Lung (tissue), 12 donors: Measurements from ENCODE around the gene PRDM16. TPM values are rescaled to one million over a fixed set of nuclear protein-coding genes. Genes with fewer than 3 reads are reported as not detected.
A peak's percentile ranks its signal among the peaks of the same experiment; 100 is the strongest.

Experiments
- ATAC-seq: fragments of 200-7000 bp; cut with Tn5 transposase; one replicate; pipeline ENCODE4 v1.9.1; 2020; ENCODE audit warnings: moderate number of reproducible peaks; ENCODE audit not compliant: insufficient read depth, low FRiP score
- DNase-seq, 3 donors: peaks; one replicate each; pipeline ENCODE4 v3.0.0-alpha.2; 2013 to 2017
- H3K27ac ChIP-seq, 2 donors: one replicate each; pipeline ENCODE4 v1.5.1; 2013; ENCODE audit warnings: mild to moderate bottlenecking in 2 of 2, moderate library complexity in 2 of 2, control low read depth in 1 of 2, inconsistent platforms in 1 of 2, low read depth in 1 of 2, low read length in 1 of 2
- H3K27me3 ChIP-seq, 3 donors: one replicate each; pipeline ENCODE4 v1.5.1; 2013; ENCODE audit warnings: low read length in 2 of 3; ENCODE audit not compliant: control insufficient read depth in 3 of 3, insufficient read depth in 3 of 3
- H3K36me3 ChIP-seq, 4 donors: one replicate each; pipeline ENCODE4 v1.5.1; 2013; ENCODE audit warnings: low read length in 4 of 4, mild to moderate bottlenecking in 1 of 4, moderate library complexity in 1 of 4; ENCODE audit not compliant: control insufficient read depth in 4 of 4, insufficient read depth in 4 of 4
- H3K4me1 ChIP-seq, 5 donors: one replicate each; pipeline ENCODE4 v1.5.1; 2013; ENCODE audit warnings: low read length in 5 of 5, mild to moderate bottlenecking in 2 of 5, moderate library complexity in 1 of 5; ENCODE audit not compliant: control insufficient read depth in 5 of 5, insufficient read depth in 5 of 5
- H3K4me3 ChIP-seq: one replicate; pipeline ENCODE4 v1.5.1; 2013; ENCODE audit warnings: mild to moderate bottlenecking, control low read depth, moderate library complexity
- H3K9ac ChIP-seq, 2 donors: one replicate each; pipeline ENCODE4 v1.5.1; 2013; ENCODE audit warnings: low read length in 2 of 2, control low read depth in 1 of 2; ENCODE audit not compliant: insufficient read depth in 1 of 2
- H3K9me3 ChIP-seq, 4 donors: one replicate each; pipeline ENCODE4 v1.5.1; 2013; ENCODE audit warnings: low read length in 3 of 4, mild to moderate bottlenecking in 1 of 4, moderate library complexity in 1 of 4; ENCODE audit not compliant: control insufficient read depth in 4 of 4, insufficient read depth in 3 of 4
- WGBS, 2 donors: extraction: QIAGEN DNeasy Blood & Tissue Kit; methylation state at CpG; one replicate each; pipeline ENCODE4 v1.1.7; 2013; 5-methylcytosine and 5-hydroxymethylcytosine counted together
- polyA plus RNA-seq, 2 donors: library from polyadenylated mRNA; stranded (reverse); fragments of 200-250 nt; gene quantifications; one replicate each; pipeline ENCODE4 v1.2.1, GENCODE V29; 2013
- total RNA-seq, 2 donors: library from RNA; depleted of rRNA in 1 of 2; stranded (reverse); fragments of >200 nt in 1 of 2; gene quantifications; one replicate each; pipeline ENCODE4 v1.2.1, GENCODE V29; 2014 to 2021
- TF ChIP-seq, protein P1 (sequence below): IDR thresholded peaks from 2 replicates; pipeline ENCODE4 v1.5.1; 2012; ENCODE audit warnings: mild to moderate bottlenecking; ENCODE audit errors: control extremely low read depth, extremely low read depth
- donor health status: control.
- donor health status: control.
- donor health status: Bipolar disorder and iron deficiency.
- donor health status: healthy.
- donor health status: DM: yes; HTN: yes; CAD: no.

Gene PRDM16
- total and polyA plus RNA-seq, 4 donors = 2.4 to 36.5 (median 13.1) TPM

DNA sequence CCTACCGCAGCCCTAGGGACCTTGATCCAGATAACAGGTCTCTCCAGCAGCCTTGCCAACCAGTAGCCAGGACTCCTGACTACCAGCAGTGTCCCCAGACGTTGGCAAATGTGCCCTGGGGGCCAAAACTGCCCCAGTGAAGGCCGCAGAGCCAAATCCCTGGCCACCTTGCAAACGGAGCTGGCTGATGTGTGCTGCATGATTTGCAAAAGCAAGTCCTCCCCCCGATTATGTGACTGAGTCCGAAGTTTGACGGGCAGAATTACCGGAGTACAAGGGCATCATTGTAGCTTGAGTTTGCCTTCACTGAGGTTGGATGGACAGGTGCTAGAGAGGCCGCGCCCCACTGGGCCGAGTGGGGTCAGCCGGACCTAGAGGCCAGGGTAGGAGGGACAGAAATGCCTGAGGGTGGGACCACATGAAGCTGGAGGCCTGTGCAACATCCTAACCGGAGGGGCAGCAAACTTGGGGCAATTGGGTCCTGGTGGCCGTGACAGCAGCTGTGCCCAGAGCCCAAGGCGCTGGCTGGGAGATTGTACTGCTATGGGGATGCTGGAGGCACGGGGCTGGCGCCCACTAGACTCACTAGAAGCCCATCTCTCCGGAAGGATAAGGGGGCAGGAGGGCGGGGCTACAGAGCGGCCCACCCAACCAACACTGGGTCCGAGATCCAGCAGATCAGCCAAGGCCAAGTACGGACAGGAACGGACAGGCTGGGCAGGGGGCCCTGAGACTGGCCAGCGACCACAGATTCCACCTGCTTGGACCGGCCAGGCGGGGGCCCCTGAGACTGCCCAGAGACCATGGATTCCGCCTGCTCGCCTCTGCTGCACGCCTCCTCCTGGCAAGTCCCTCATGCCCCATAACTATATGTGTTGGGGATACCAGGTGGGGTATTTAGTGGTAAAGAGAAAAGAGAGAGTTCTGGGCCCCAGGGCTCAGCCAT is 388.2 kb downstream of the PRDM16 start:
- Histone ChIP-seq H3K9ac (no peak overlapping the region), H3K4me3 (no peak overlapping the region), H3K27ac (peak overlapping the region in 1 of 2 donors; percentile 15), H3K4me1 (peaks cover 0 to 17% (median 7%) of the 10 kb centered on the region in 5 donors), H3K27me3 (peaks cover 0 to 3% (median 0%) of the 10 kb centered on the region in 3 donors), H3K9me3 (no peaks in the 10 kb centered on the region), H3K36me3 (no peaks in the 10 kb centered on the region)
- TF ChIP-seq, protein P1, sequence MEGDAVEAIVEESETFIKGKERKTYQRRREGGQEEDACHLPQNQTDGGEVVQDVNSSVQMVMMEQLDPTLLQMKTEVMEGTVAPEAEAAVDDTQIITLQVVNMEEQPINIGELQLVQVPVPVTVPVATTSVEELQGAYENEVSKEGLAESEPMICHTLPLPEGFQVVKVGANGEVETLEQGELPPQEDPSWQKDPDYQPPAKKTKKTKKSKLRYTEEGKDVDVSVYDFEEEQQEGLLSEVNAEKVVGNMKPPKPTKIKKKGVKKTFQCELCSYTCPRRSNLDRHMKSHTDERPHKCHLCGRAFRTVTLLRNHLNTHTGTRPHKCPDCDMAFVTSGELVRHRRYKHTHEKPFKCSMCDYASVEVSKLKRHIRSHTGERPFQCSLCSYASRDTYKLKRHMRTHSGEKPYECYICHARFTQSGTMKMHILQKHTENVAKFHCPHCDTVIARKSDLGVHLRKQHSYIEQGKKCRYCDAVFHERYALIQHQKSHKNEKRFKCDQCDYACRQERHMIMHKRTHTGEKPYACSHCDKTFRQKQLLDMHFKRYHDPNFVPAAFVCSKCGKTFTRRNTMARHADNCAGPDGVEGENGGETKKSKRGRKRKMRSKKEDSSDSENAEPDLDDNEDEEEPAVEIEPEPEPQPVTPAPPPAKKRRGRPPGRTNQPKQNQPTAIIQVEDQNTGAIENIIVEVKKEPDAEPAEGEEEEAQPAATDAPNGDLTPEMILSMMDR = no peak
- 86 to 88% methylated on average over 27 to 29 of the region's 29 CpGs for WGBS, 2 donors
- ATAC-seq (no peak), DNase-seq (no peak)

DNA sequence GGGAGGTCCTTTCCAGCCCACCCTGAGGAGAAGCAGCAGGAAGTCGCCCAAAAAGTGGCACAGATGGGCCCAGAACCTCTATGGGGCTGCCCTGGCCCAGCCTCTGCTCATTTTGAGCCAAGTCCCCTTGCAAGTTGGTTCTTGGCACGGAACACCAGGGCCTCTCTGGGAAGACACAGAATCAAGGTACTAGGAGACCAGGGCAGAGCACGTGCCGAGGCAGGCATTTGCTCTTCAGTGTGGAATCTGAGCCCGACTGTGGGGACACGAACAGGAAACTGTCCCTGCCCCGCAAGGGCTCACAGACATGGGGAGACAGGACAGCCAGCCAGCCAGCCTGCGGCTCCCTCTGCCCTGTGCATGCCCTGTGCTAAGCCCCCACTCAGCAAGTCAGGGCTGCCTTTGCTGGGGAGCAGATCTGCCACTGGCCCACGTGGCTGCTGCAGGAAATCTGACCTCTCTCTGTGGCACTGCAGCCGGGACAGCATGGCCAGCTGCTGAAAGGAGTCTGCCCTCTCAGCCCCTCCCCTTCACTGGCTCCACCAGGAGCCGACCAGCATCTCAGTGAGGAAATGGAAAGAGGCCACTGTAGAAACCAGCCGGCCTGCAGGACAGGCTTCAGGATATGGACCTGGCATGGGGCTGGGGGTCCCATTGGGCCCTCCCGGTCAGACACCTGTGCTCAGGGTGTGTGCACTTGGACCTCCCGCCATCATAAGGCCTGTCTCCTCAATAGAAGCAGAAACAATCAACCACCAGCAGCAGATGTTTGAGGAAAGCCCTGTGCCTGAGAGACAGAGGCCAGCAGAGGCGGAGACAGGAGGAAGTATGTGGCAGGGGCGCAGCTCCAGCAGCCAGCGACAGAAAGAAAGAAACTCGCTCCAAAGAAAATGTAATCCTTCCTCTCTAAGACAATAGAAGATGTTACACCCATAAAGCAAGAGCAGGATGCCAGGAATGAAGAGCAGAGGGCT is 389.2 kb downstream of the PRDM16 start:
- Histone ChIP-seq H3K27me3 (peaks cover 0 to 3% (median 0%) of the 10 kb centered on the region in 3 donors), H3K9ac (no peak overlapping the region), H3K9me3 (no peaks in the 10 kb centered on the region), H3K4me1 (peaks cover 0 to 17% (median 7%) of the 10 kb centered on the region in 5 donors), H3K4me3 (no peak overlapping the region), H3K27ac (no peak overlapping the region), H3K36me3 (no peaks in the 10 kb centered on the region)
- ATAC-seq (no peak), DNase-seq (peak in 1 of 3 donors; percentile 11)
- TF ChIP-seq, protein P1 = no peak
- WGBS, 2 donors = 41 to 43% methylated on average over 18 of the region's 18 CpGs

- H3K36me3 ChIP-seq = no peaks in the 10 kb centered on the region
- ATAC-seq = no peak
- TF ChIP-seq, protein P1 = no peak
- peak in 1 of 3 donors; percentile 12 for DNase-seq
- H3K9me3 ChIP-seq = no peaks in the 10 kb centered on the region
- no peak overlapping the region for H3K9ac ChIP-seq
- H3K4me1 ChIP-seq = peaks cover 0 to 14% (median 4%) of the 10 kb centered on the region in 5 donors
- H3K4me3 ChIP-seq = no peak overlapping the region
- H3K27me3 ChIP-seq = no peaks in the 10 kb centered on the region
- no peak overlapping the region for H3K27ac ChIP-seq
- 90 to 91% methylated on average over 24 of the region's 24 CpGs for WGBS, 2 donors
Observed at GRCh38 chr1:3459051-3459908, 390.3 kb downstream of the PRDM16 start.
